NCI-H82 (cell line): Measurements from ENCODE around the gene FAM170B.

Experiments used
- DNase-seq: peaks from one replicate; lab custom pipeline; 2025; lab: John Stamatoyannopoulos, UW

Gene FAM170B

GRCh38 chr10:49133706-49134248, at the start of gene FAM170B:
Gene FAM170B (minus strand): TSS chr10:49134021. CDS start chr10:49133918, 103 bp downstream.
- no peak for DNase-seq

- no peak for DNase-seq
Observed at GRCh38 chr10:49182776-49183175, 49.0 kb upstream of the FAM170B start.

- DNase-seq, result no peak
Observed at GRCh38 chr10:49180444-49180860, 46.6 kb upstream of the FAM170B start.

- no peak for DNase-seq
Observed at GRCh38 chr10:49179699-49180443, 46.0 kb upstream of the FAM170B start.

- no peak for DNase-seq
Observed at GRCh38 chr10:49178489-49179471, 45.0 kb upstream of the FAM170B start.

- DNase-seq, result no peak
Observed at GRCh38 chr10:49177391-49178355, 43.9 kb upstream of the FAM170B start.

- DNase-seq, result no peak
Observed at GRCh38 chr10:49176310-49177268, 42.8 kb upstream of the FAM170B start.

- DNase-seq, result no peak
Observed at GRCh38 chr10:49175587-49176309, 41.9 kb upstream of the FAM170B start.

GRCh38 chr10:49174926-49175500, 41.2 kb upstream of the FAM170B start:
- DNase-seq, result no peak

- no peak for DNase-seq
Observed at GRCh38 chr10:49174261-49174925, 40.6 kb upstream of the FAM170B start.

GRCh38 chr10:49173853-49174252, 40.0 kb upstream of the FAM170B start:
- DNase-seq, result no peak

GRCh38 chr10:49173201-49173772, 39.5 kb upstream of the FAM170B start:
- no peak for DNase-seq

- no peak for DNase-seq
Observed at GRCh38 chr10:49172777-49173132, 38.9 kb upstream of the FAM170B start.

GRCh38 chr10:49172061-49172776, 38.4 kb upstream of the FAM170B start:
- no peak for DNase-seq

- no peak for DNase-seq
Observed at GRCh38 chr10:49171326-49172060, 37.7 kb upstream of the FAM170B start.

- no peak for DNase-seq
Observed at GRCh38 chr10:49170632-49171325, 37.0 kb upstream of the FAM170B start.
